ENCODE data around the gene ACAD11.

DNA sequence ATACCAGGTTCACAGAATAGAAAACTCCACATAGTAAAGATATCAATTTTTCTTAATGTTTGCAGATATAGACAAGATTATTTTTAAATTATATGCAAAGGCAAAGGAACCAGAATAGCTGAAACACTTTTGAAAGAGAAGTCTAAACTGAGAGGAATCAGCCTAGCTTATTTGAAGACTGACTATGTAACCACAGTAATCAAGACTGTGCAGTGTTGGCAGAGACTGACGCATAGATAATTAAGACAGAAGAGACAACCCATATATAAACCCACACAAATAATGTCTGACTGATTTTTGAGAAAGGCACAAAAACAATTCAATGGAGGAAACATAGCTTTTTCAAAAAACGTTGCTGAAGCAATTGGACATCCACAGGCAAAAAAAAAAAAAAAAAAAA is 91.2 kb downstream of the ACAD11 start:
- TF ChIP-seq POLR2A (conservative IDR thresholded peaks at IDR 0.05) (no peak), ZKSCAN1 (IDR thresholded peaks at IDR 0.05; ENCODE audit: low read depth, low read length) (no peak), ZBTB7A (IDR thresholded peaks at IDR 0.05; ENCODE audit: borderline replicate concordance, control insufficient read depth, low read depth, low read length) (no peak), LCOR (CRISPR knock-in tag; IDR thresholded peaks at IDR 0.05) (no peak), EGR1 (conservative IDR thresholded peaks at IDR 0.05) (no peak), SIX5 (IDR thresholded peaks at IDR 0.05; ENCODE audit: borderline replicate concordance in 1 of 2, insufficient read depth in 1 of 2, low read depth in 1 of 2, low read length in 2 of 2) (no peak), ZNF217 (CRISPR knock-in tag; IDR thresholded peaks at IDR 0.05) (no peak)
- TF ChIP-seq, protein P1, sequence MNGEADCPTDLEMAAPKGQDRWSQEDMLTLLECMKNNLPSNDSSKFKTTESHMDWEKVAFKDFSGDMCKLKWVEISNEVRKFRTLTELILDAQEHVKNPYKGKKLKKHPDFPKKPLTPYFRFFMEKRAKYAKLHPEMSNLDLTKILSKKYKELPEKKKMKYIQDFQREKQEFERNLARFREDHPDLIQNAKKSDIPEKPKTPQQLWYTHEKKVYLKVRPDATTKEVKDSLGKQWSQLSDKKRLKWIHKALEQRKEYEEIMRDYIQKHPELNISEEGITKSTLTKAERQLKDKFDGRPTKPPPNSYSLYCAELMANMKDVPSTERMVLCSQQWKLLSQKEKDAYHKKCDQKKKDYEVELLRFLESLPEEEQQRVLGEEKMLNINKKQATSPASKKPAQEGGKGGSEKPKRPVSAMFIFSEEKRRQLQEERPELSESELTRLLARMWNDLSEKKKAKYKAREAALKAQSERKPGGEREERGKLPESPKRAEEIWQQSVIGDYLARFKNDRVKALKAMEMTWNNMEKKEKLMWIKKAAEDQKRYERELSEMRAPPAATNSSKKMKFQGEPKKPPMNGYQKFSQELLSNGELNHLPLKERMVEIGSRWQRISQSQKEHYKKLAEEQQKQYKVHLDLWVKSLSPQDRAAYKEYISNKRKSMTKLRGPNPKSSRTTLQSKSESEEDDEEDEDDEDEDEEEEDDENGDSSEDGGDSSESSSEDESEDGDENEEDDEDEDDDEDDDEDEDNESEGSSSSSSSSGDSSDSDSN (IDR thresholded peaks at IDR 0.05; ENCODE audit: borderline replicate concordance in 1 of 2, low read depth in 2 of 2, low read length in 2 of 2), result no peak
- TF ChIP-seq, protein P2, sequence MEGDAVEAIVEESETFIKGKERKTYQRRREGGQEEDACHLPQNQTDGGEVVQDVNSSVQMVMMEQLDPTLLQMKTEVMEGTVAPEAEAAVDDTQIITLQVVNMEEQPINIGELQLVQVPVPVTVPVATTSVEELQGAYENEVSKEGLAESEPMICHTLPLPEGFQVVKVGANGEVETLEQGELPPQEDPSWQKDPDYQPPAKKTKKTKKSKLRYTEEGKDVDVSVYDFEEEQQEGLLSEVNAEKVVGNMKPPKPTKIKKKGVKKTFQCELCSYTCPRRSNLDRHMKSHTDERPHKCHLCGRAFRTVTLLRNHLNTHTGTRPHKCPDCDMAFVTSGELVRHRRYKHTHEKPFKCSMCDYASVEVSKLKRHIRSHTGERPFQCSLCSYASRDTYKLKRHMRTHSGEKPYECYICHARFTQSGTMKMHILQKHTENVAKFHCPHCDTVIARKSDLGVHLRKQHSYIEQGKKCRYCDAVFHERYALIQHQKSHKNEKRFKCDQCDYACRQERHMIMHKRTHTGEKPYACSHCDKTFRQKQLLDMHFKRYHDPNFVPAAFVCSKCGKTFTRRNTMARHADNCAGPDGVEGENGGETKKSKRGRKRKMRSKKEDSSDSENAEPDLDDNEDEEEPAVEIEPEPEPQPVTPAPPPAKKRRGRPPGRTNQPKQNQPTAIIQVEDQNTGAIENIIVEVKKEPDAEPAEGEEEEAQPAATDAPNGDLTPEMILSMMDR (IDR thresholded peaks at IDR 0.05 in 2 of 3, conservative IDR thresholded peaks at IDR 0.05 in 1 of 3; ENCODE audit: insufficient read depth in 2 of 3, low read depth in 1 of 3, low read length in 3 of 3), result no peak
